ENCODE results near the gene FAM181B.

Gene FAM181B

DNA sequence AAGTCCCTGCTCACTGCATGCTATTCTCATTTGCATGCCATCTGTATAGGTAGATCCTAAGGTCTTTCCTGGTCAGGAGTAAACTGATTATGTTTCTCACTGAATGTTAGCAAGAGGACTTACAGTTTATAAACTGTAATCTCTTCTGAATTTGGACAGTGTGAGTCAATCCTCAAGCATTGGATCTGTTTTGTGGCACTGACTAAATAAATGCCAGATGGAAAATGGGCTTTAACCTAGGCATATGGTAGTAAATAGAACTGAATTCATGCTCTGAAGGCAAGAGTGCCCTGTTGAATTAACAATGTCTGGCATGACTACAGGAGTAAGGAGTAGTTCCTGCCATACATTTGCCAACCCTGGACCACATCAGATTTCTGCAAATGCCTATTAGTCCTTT lies 11.4 kb downstream of the FAM181B start:
- TF ChIP-seq, protein P1, sequence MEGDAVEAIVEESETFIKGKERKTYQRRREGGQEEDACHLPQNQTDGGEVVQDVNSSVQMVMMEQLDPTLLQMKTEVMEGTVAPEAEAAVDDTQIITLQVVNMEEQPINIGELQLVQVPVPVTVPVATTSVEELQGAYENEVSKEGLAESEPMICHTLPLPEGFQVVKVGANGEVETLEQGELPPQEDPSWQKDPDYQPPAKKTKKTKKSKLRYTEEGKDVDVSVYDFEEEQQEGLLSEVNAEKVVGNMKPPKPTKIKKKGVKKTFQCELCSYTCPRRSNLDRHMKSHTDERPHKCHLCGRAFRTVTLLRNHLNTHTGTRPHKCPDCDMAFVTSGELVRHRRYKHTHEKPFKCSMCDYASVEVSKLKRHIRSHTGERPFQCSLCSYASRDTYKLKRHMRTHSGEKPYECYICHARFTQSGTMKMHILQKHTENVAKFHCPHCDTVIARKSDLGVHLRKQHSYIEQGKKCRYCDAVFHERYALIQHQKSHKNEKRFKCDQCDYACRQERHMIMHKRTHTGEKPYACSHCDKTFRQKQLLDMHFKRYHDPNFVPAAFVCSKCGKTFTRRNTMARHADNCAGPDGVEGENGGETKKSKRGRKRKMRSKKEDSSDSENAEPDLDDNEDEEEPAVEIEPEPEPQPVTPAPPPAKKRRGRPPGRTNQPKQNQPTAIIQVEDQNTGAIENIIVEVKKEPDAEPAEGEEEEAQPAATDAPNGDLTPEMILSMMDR (IDR thresholded peaks at IDR 0.05; ENCODE audit: insufficient read depth, missing control alignments), result no peak
- FAIRE-seq, result no peak
- no peak for DNase-seq (ENCODE audit: insufficient read length, low spot score)

DNA sequence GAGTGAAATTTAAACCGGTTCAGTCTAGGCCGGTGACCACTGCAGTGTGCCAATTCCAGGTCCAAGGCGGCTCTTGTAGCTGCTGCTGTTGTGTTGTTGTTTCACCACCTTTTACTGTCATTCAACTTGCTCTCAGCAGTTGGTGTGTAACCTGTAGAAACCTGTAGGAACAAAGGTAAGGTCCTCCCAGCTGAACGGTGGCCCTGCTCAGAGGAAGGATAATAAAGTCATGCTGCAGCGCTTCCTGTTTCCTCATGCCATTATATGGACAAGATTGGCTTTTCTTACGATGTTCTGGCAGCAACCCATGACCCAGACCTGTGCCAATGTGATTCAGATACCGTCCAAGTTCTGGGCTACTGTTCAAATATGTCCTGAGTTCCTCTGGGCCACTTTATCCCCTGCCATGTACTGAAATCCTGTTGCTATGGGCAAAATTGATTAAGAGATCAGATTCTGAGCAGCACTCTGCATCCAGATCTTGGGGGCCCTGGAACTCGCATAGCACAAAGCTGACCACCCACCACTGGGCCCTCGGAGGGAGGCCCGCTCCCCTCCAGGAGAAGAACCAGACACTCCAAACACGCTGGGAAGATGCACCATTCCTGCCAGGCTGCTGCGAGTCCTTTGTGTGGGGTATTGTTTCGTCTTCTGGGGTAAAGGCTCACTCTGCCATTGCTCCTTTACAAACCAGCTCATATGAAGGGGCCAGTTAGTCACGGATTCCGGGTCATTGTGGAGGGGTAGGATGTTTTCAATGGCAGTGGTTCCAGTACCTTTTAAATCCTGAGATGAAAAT lies 13.2 kb downstream of the FAM181B start:
- DNase-seq (ENCODE audit: insufficient read length, low spot score) (no peak), FAIRE-seq (no peak)
- TF ChIP-seq, protein P1 (IDR thresholded peaks at IDR 0.05; ENCODE audit: insufficient read depth, missing control alignments), result no peak

DNA sequence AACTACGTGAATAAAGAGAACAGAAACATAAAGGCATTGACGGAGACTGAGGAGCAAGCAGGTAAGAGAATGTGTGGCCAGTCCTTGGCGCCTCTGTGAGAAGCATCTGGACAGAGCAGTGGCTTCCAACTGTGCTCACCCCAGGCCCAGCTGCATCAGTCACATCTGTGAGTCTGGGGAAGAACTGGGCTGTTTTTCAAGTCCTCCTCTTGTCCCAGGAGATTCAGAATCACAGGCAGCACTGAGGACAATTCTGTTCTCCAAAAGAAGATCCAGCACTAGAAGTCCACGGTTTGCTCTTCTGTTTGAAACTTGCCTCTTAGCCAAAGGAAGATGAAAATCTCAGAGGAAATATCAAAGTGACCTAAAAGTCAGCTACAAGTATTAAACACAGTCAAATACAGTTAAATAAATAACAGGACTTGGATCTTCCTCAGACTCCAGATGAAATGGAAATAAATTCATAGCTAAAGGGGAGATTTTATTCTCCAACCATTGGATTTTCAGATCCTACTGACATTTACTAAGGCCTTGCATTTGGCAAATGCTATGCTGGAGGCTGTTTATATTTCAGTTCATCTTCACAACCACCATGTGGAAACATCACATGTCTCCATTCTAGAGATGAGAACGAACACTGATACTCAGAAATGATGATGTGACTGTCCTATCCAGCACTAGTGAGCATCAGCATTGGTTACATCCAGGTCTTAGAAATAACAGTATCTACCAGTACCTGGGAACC lies 14.1 kb downstream of the FAM181B start:
- FAIRE-seq, result no peak

DNA sequence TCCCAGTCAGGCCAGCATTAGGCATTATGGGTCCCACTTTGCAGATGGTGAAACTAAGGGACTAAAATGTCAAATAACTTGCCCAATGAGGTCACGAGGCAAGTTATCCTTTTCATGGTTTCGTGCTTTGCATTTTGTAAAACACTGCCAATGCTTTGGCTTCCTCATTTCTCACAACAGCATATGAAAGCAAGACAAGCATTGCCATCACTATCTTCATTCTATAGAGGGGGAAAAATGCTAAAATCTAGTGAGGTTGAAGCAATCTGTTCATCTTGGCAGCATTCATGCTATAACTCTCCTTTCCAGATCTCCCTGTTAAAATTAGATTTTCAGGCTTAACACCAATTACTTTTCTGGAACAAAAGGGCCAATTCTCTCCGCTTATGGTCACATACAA lies 14.8 kb downstream of the FAM181B start:
- TF ChIP-seq, protein P1 (IDR thresholded peaks at IDR 0.05; ENCODE audit: insufficient read depth, missing control alignments), result no peak
- FAIRE-seq (no peak), DNase-seq (ENCODE audit: insufficient read length, low spot score) (no peak)

More for the DNA sequence above, 14.1 kb downstream of the FAM181B start:
- no peak for DNase-seq (ENCODE audit: insufficient read length, low spot score)
- TF ChIP-seq, protein P1 (IDR thresholded peaks at IDR 0.05; ENCODE audit: insufficient read depth, missing control alignments), result no peak

DNA sequence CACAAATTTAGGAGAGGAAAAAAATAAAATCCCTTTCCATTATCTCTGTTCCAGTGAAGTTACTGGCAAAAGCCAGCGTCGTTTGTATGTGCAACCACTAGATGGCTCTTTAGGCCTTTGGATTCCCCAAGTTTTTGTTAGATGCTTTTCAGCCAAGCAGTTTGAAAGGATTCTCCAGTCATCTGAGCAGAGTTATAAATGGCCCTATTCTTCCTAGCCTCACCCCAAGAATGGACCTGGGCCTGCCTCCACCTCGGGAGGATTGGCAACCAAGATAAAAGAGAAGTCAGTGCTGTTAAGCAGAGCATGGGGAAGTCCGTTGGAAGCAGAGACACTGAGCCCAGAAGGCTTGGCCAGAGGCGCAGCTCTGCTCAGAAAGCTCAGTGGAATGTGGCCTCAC lies 15.4 kb downstream of the FAM181B start:
- TF ChIP-seq, protein P1 (IDR thresholded peaks at IDR 0.05; ENCODE audit: insufficient read depth, missing control alignments), result peak; percentile 68
- FAIRE-seq, result peak; percentile 55
- no peak for DNase-seq (ENCODE audit: insufficient read length, low spot score)

DNA sequence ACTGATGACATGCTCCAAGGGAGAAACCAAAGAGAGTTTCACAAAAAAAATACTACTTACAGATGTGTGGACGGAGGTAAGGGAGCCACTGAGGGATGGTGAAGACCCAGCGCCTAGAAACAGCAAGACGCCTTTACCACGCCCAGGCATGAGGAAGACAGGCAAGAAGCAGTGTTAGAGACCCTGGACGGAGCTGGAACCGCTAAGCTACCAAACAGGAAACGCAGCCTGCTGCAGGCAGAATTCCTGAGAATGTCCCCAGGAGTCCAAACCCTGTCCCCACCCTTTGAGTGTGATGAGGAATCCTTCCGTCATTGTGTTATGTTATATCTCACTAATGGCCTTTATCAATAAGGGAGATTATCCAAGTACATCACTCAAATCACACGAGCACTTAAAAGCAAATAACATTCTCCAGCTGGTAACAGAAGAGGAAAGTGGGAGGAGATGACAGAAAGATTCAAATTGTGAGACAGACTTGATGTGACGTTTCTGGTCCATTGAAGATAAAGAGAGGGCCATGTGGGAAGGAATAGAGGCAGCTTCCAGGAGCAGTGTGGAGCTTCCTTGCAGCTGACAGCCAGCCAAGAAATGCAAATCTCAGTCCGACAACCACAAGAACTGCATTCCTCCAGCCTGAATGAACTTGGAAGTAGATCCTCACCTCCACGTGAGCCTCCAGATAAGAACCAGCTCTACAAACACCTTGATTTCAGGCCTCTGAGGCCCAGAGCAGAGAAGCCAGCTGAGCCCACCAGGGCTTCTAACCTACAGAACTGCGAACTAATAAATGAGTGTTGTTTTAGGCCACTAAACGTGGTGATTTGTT lies 19.1 kb downstream of the FAM181B start:
- FAIRE-seq, result no peak
- DNase-seq (ENCODE audit: insufficient read length, low spot score), result no peak

More for the DNA sequence above, 19.1 kb downstream of the FAM181B start:
- TF ChIP-seq, protein P1 (IDR thresholded peaks at IDR 0.05; ENCODE audit: insufficient read depth, missing control alignments), result no peak

All from D721Med (cell line).